OCI-LY3 (cell line): ENCODE results near the gene MYG1.

Source experiments
- H2AFZ ChIP-seq: fragments of 200-600, 300-600 bp; shearing (Covaris generic); 2 replicates; pipeline ENCODE4 v1.6.0; 2014; ENCODE audit warnings: antibody characterized with exemption, low read depth, low read length
- H3K27ac ChIP-seq: fragments of 200-600, 300-600 bp; sonication (generic); 2 replicates; pipeline ENCODE4 v1.5.1; 2014; ENCODE audit warnings: mild to moderate bottlenecking, low read length, moderate library complexity, mixed read lengths
- H3K27me3 ChIP-seq: fragments of 200-600, 300-600 bp; sonication (generic); 2 replicates; pipeline ENCODE4 v1.6.1; 2014; ENCODE audit warnings: low read depth, low read length, mixed read lengths
- H3K36me3 ChIP-seq: fragments of 200-600, 300-600 bp; sonication (generic); replicated peaks from 2 replicates; pipeline ENCODE3; 2014; ENCODE audit warnings: low read depth, low read length, mixed read lengths
- H3K4me1 ChIP-seq: fragments of 300-600, 200-600 bp; sonication (generic); 2 replicates; pipeline ENCODE4 v1.6.1; 2014; ENCODE audit warnings: low read length, mixed read lengths
- H3K4me2 ChIP-seq: fragments of 200-600, 300-600 bp; sonication (generic); 2 replicates; pipeline ENCODE4 v1.6.1; 2014; ENCODE audit warnings: low read length, mixed read lengths
- H3K4me3 ChIP-seq: fragments of 300-600, 200-600 bp; sonication (generic); 2 replicates; pipeline ENCODE4 v1.5.1; 2014; ENCODE audit warnings: antibody characterized with exemption, mild to moderate bottlenecking, low read length, moderate library complexity
- H3K79me2 ChIP-seq: fragments of 300-600, 200-600 bp; shearing (Covaris generic); 2 replicates; pipeline ENCODE4 v1.6.1; 2014; ENCODE audit warnings: mild to moderate bottlenecking, low read length, mixed read lengths
- H3K9ac ChIP-seq: fragments of 300-600, 200-600 bp; shearing (Covaris generic); 2 replicates; pipeline ENCODE4 v1.6.0; 2014; ENCODE audit warnings: mild to moderate bottlenecking, low read length, moderate library complexity
- H3K9me3 ChIP-seq: fragments of 200-600, 300-600 bp; shearing (Covaris generic); 2 replicates; pipeline ENCODE4 v1.6.1; 2014; ENCODE audit warnings: low read length, mixed read lengths; ENCODE audit not compliant: insufficient read depth
- H4K20me1 ChIP-seq: fragments of 200-600, 300-600 bp; sonication (generic); 2 replicates; pipeline ENCODE4 v1.6.1; 2016; ENCODE audit warnings: low read length, mixed read lengths; ENCODE audit not compliant: insufficient read depth
- EZH2phosphoT487 ChIP-seq: fragments of 200-600 bp; shearing (Covaris generic); IDR thresholded peaks from 2 replicates; pipeline ENCODE4 v1.6.1; 2018; ENCODE audit warnings: antibody characterized with exemption, mixed run types, low read depth
- TF ChIP-seq, protein P1 (sequence below): fragments of 200-600, 300-600 bp; sonication (generic); IDR thresholded peaks from 2 replicates; pipeline ENCODE4 v1.5.1; 2014; ENCODE audit warnings: antibody characterized with exemption, low read length, low read depth

MYG1 gene

DNA sequence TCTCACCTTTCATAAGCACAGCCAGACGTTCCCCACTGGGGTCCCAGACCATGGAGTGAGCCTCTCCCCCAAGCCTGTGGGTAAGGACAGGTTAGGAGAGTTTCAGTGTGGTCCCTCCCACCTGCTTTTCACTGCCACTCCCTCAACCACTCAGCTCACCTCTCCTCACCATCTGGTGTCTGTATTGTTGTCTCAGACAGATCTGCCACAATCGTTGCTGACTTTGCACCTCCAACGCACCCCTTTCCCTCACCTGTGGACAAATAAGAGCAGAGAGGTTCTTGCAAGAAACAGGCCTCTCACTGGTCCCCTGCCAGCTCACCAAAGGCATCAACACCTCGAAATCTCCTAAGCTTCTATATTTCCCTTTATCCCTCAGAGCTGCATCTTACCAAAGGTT is 8.8 kb downstream of the MYG1 start:
- no peak overlapping the region for H3K4me3 ChIP-seq
- no peaks in the 10 kb centered on the region for H4K20me1 ChIP-seq
- TF ChIP-seq, protein P1, sequence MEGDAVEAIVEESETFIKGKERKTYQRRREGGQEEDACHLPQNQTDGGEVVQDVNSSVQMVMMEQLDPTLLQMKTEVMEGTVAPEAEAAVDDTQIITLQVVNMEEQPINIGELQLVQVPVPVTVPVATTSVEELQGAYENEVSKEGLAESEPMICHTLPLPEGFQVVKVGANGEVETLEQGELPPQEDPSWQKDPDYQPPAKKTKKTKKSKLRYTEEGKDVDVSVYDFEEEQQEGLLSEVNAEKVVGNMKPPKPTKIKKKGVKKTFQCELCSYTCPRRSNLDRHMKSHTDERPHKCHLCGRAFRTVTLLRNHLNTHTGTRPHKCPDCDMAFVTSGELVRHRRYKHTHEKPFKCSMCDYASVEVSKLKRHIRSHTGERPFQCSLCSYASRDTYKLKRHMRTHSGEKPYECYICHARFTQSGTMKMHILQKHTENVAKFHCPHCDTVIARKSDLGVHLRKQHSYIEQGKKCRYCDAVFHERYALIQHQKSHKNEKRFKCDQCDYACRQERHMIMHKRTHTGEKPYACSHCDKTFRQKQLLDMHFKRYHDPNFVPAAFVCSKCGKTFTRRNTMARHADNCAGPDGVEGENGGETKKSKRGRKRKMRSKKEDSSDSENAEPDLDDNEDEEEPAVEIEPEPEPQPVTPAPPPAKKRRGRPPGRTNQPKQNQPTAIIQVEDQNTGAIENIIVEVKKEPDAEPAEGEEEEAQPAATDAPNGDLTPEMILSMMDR: no peak
- TF ChIP-seq EZH2phosphoT487: no peak
- no peaks in the 10 kb centered on the region for H3K79me2 ChIP-seq
- no peaks in the 10 kb centered on the region for H3K4me1 ChIP-seq
- no peaks in the 10 kb centered on the region for H3K9me3 ChIP-seq
- no peak overlapping the region for H3K27ac ChIP-seq
- no peak overlapping the region for H2AFZ ChIP-seq
- no peak overlapping the region for H3K9ac ChIP-seq
- peaks cover 31% of the 10 kb centered on the region for H3K36me3 ChIP-seq
- no peaks in the 10 kb centered on the region for H3K27me3 ChIP-seq
- H3K4me2 ChIP-seq: no peak overlapping the region

DNA sequence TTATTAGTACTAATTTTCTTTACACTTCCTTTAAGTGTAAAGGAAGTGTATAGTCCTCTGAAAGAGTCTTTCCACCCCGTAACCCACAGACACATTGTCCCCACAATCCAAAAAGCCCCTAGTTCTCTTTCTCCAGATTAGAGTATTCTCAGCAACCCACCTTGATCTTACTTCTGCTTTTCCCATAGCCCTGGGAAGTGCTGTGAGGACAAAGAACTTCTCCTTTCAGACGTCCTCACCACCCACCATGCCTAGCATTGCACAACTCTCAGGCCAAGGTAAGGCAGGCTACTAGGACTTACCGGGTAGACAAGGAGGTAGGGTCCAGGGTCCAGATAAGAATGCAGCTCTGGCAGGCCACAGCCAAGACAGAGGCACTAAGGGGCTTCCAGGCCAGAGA is 14.5 kb downstream of the MYG1 start:
- Histone ChIP-seq H3K36me3 (peaks cover 22% of the 10 kb centered on the region), H3K9ac (no peak overlapping the region), H3K4me1 (peaks cover 6% of the 10 kb centered on the region; the same call in 1 of the 2 replicates), H3K9me3 (no peaks in the 10 kb centered on the region), H3K4me3 (no peak overlapping the region), H3K79me2 (no peaks in the 10 kb centered on the region), H2AFZ (no peak overlapping the region), H3K4me2 (no peak overlapping the region), H3K27me3 (no peaks in the 10 kb centered on the region), H4K20me1 (no peaks in the 10 kb centered on the region), H3K27ac (no peak overlapping the region)
- TF ChIP-seq, protein P1: no peak
- no peak for TF ChIP-seq EZH2phosphoT487

DNA sequence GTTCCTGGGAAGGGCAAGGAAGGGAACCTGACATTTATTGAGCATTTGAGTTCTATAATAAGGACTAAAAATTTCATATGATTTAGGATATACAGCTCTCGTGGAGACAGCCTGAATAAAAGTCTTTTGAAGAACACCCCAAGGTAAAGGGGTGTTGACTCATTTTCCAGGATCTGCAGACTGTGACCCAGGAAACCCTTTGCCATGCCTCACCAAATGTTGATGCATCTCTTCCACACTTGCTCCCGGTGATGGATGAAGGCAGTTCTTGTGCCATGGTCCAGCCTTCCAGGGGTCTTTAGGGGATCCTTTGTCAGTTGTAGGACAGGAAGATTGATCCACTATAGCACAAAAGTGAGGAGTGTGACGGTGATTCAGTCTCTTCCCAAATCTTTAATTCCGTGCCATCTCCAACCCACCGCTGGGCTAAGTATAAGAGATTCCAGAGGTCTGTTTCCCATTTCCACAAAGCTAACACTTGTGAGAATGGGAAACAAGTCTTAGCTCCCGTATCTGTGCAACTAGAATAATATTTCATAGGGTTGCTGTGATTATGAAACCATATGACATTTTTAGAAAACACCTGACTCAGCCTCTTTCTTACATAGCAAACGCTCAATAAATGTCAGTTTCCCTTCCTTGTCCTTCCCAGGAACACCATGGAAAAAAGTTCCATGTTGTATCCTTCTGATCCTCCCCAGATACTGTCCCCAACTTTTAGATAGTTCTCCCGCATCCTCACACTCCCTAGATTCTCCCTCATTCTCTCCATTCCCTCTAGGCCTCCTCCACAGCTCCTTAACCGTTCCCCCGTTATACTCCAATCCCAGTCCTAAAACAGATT is 21.1 kb downstream of the MYG1 start:
- Histone ChIP-seq H3K27me3 (no peaks in the 10 kb centered on the region), H3K9ac (peak overlapping the region; percentile 87), H3K36me3 (peaks cover 10% of the 10 kb centered on the region), H3K27ac (peak overlapping the region; percentile 84; the same call in 1 of the 2 replicates), H4K20me1 (no peaks in the 10 kb centered on the region), H3K9me3 (no peaks in the 10 kb centered on the region), H3K4me2 (peak overlapping the region; percentile 89), H2AFZ (no peak overlapping the region), H3K79me2 (peaks cover 7% of the 10 kb centered on the region), H3K4me3 (peak overlapping the region; percentile 86), H3K4me1 (peaks cover 16% of the 10 kb centered on the region)
- no peak for TF ChIP-seq EZH2phosphoT487
- TF ChIP-seq, protein P1: no peak

DNA sequence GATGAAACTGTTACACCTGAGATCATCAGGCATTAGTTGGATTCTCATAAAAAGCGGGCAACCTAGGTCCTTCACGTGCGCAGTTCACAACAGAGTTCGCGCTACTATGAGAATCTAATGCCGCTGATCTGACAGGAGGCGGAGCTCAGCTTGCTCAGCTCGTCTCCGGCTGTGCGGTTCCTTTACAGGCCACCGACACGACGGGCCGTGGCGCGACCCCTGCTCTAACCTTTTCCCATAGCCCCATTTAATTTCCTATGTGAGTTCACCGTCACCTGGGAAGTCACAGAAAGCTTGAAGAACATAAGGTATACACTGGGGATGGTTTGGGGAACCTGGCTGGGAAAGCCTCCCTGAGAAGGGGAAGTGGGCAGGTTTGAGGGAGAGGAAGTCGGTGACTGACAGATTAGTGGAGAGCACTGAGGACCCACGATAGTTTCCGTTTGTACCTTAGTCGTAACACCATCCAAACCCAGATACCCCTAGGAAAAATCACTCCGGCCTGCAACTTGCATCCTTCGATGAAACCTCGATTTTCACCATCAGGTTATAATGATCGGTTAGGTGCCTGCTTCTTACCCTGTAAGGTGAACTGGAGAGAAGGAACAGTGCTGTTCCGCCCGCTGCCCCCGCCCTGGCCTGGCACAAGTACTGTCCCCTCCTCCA is 24.8 kb downstream of the MYG1 start:
- peak overlapping the region; percentile 73 for H3K4me2 ChIP-seq
- H3K27me3 ChIP-seq: peaks cover 18% of the 10 kb centered on the region
- peak overlapping the region; percentile 75 for H3K27ac ChIP-seq
- H3K79me2 ChIP-seq: peaks cover 7% of the 10 kb centered on the region
- TF ChIP-seq EZH2phosphoT487: no peak
- TF ChIP-seq, protein P1: no peak
- H3K36me3 ChIP-seq: peaks cover 2% of the 10 kb centered on the region
- H3K9me3 ChIP-seq: no peaks in the 10 kb centered on the region
- peak overlapping the region; percentile 94 for H3K9ac ChIP-seq
- no peaks in the 10 kb centered on the region for H4K20me1 ChIP-seq
- peak overlapping the region; percentile 86 for H3K4me3 ChIP-seq
- peaks cover 25% of the 10 kb centered on the region for H3K4me1 ChIP-seq
- H2AFZ ChIP-seq: peak overlapping the region; percentile 60
